Measurements from ENCODE around the gene COL25A1. TPM values are rescaled to one million over a fixed set of nuclear protein-coding genes. Genes with fewer than 3 reads are reported as not detected.

The COL25A1 gene
- total RNA-seq, 1 donor from 2014 or later: 10.4 TPM

DNA sequence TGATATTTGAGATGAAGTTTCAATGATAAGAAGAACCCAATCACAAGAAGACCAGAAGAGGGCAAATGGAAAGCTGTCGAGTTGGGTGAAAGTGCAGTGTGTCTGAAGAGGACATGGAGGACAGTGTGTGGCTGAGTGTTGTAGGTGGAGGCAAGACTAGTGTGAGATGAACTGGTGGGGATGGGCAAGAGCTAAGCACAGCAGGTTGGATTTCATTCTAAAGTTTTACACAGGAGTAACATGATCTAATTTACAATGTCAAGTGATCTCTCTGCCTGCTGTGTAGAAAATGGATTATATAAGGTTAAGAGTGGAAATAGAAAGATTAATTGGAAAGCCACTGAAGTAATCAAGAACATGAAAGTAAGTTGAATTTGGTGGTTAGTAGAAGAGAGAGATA lies 331.0 kb downstream of the COL25A1 start:
- H3K4me1 ChIP-seq (ENCODE audit: insufficient read depth, low read length): no peaks in the 10 kb centered on the region
- no peak overlapping the region for H3K4me2 ChIP-seq (ENCODE audit: low read length)
- peaks cover 3% of the 10 kb centered on the region for H3K27me3 Mint-ChIP-seq (ENCODE audit: low read depth, unreplicated experiment)
- FAIRE-seq (no peak), DNase-seq (ENCODE audit: low read depth) (no peak)
- no peak overlapping the region for H3K4me3 Mint-ChIP-seq (ENCODE audit: unreplicated experiment)
- H3K9ac ChIP-seq (ENCODE audit: low read length): no peak overlapping the region
- H2AFZ ChIP-seq (ENCODE audit: low read depth, low read length): no peak overlapping the region
- no peak overlapping the region for H3K27ac ChIP-seq (ENCODE audit: low read depth, low read length)
- peaks cover 3% of the 10 kb centered on the region for H3K9me3 Mint-ChIP-seq (ENCODE audit: unreplicated experiment)
- H3K79me2 ChIP-seq (ENCODE audit: insufficient read depth, low read length): no peaks in the 10 kb centered on the region
- no peaks in the 10 kb centered on the region for H3K27me3 ChIP-seq (ENCODE audit: insufficient read depth, low read length)
- no peaks in the 10 kb centered on the region for H3K36me3 Mint-ChIP-seq (ENCODE audit: low read depth, unreplicated experiment)
- no peaks in the 10 kb centered on the region for H3K9me3 ChIP-seq (ENCODE audit: insufficient read depth, low read depth, low read length)
- TF ChIP-seq EZH2 (IDR thresholded peaks at IDR 0.05; ENCODE audit: insufficient read depth, low read length) (no peak), CTCF (IDR thresholded peaks at IDR 0.05; ENCODE audit: insufficient read depth, low read depth, low read length) (no peak)
- no peak overlapping the region for H3K4me3 ChIP-seq (ENCODE audit: insufficient read depth, low read depth, low read length)
- H3K36me3 ChIP-seq (ENCODE audit: insufficient read depth, low read length): no peaks in the 10 kb centered on the region
- no peaks in the 10 kb centered on the region for H3K4me1 Mint-ChIP-seq (ENCODE audit: low read depth, unreplicated experiment)
- H3K27ac Mint-ChIP-seq (ENCODE audit: unreplicated experiment): no peak overlapping the region
- no peaks in the 10 kb centered on the region for H4K20me1 ChIP-seq (ENCODE audit: insufficient read depth, low read length)

DNA sequence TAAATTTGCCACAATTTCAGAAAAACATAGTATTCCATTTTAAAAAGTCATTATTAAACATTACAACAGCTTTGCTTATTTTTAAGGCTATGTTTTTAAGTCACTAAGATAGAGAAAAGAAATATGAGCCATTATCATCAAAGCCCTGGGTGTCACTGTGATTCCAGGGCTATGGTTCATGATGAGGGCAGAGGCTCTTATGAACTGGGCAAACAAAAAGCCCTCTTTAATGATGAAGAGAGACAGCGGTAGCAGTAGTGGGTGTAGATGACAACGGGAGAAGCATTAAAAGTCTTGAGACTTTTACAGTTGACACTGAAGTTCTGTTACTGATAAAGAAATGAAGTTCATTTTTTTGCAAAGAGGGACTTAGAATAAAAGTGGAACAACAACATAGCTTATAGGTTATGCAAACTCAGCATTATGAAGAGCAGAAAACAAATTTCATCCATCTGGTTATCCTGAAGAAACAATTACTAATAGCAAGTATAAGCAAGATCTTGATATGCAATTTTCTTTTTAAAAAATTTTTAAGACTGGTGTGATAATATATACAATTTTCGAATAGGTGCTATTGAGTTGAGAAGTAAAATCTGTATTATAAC lies 336.9 kb downstream of the COL25A1 start:
- no peaks in the 10 kb centered on the region for H4K20me1 ChIP-seq (ENCODE audit: insufficient read depth, low read length)
- no peak overlapping the region for H3K27ac Mint-ChIP-seq (ENCODE audit: unreplicated experiment)

More for the DNA sequence above, 336.9 kb downstream of the COL25A1 start:
- no peaks in the 10 kb centered on the region for H3K9me3 ChIP-seq (ENCODE audit: insufficient read depth, low read depth, low read length)
- no peaks in the 10 kb centered on the region for H3K4me1 Mint-ChIP-seq (ENCODE audit: low read depth, unreplicated experiment)
- H3K4me3 ChIP-seq (ENCODE audit: insufficient read depth, low read depth, low read length): no peak overlapping the region
- no peak overlapping the region for H3K4me2 ChIP-seq (ENCODE audit: low read length)
- no peaks in the 10 kb centered on the region for H3K4me1 ChIP-seq (ENCODE audit: insufficient read depth, low read length)
- TF ChIP-seq EZH2 (IDR thresholded peaks at IDR 0.05; ENCODE audit: insufficient read depth, low read length): no peak
- TF ChIP-seq CTCF (IDR thresholded peaks at IDR 0.05; ENCODE audit: insufficient read depth, low read depth, low read length): no peak
- H3K9ac ChIP-seq (ENCODE audit: low read length): no peak overlapping the region
- H3K79me2 ChIP-seq (ENCODE audit: insufficient read depth, low read length): no peaks in the 10 kb centered on the region
- H3K27ac ChIP-seq (ENCODE audit: low read depth, low read length): no peak overlapping the region
- DNase-seq (ENCODE audit: low read depth) (no peak), FAIRE-seq (peak; percentile 45)
- H3K27me3 Mint-ChIP-seq (ENCODE audit: low read depth, unreplicated experiment): peaks cover 3% of the 10 kb centered on the region
- no peaks in the 10 kb centered on the region for H3K27me3 ChIP-seq (ENCODE audit: insufficient read depth, low read length)
- H3K36me3 ChIP-seq (ENCODE audit: insufficient read depth, low read length): no peaks in the 10 kb centered on the region
- H3K36me3 Mint-ChIP-seq (ENCODE audit: low read depth, unreplicated experiment): no peaks in the 10 kb centered on the region
- H3K4me3 Mint-ChIP-seq (ENCODE audit: unreplicated experiment): no peak overlapping the region
- H2AFZ ChIP-seq (ENCODE audit: low read depth, low read length): no peak overlapping the region
- no peaks in the 10 kb centered on the region for H3K9me3 Mint-ChIP-seq (ENCODE audit: unreplicated experiment)

All from astrocyte (in vitro differentiated cells and primary cell).